Fibroblast of lung (primary cell): ENCODE results near the gene CDH10.

ENCODE experiments used
- EZH2 ChIP-seq: IDR thresholded peaks from 2 replicates; pipeline ENCODE4 v1.5.1; 2012; ENCODE audit warnings: low read length, control low read depth, mild to moderate bottlenecking; ENCODE audit errors: missing control alignments
- TF ChIP-seq, protein P1 (sequence below), 2 donors: IDR thresholded peaks in 1 of 2; conservative IDR thresholded peaks in 1 of 2; 1 replicate in 1 of 2; 2 replicates in 1 of 2; pipeline ENCODE4 v1.5.1; 2011 to 2012; ENCODE audit warnings: low read length in 2 of 2, control low read depth in 1 of 2, inconsistent platforms in 1 of 2, low read depth in 1 of 2, mild to moderate bottlenecking in 1 of 2

DNA sequence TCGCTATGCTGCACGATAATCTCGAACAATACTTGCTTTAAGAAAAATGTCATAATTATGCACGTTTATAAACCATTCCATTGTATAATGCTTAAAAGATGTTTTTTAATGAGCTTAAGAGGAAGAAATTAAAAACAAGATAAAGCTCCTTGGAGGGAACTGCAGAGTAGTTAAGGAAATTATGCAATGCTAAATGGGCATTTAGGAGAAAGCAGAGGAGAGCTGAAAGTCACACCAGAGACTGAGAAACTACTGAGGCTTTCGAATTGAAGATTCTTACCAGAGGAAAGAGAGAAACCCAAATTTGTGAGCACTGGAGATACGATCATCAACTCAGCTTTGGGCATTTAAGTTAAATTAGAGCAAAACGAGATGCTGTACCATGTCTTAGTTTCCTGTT, 119.4 kb downstream of the CDH10 start:
- TF ChIP-seq, protein P1, sequence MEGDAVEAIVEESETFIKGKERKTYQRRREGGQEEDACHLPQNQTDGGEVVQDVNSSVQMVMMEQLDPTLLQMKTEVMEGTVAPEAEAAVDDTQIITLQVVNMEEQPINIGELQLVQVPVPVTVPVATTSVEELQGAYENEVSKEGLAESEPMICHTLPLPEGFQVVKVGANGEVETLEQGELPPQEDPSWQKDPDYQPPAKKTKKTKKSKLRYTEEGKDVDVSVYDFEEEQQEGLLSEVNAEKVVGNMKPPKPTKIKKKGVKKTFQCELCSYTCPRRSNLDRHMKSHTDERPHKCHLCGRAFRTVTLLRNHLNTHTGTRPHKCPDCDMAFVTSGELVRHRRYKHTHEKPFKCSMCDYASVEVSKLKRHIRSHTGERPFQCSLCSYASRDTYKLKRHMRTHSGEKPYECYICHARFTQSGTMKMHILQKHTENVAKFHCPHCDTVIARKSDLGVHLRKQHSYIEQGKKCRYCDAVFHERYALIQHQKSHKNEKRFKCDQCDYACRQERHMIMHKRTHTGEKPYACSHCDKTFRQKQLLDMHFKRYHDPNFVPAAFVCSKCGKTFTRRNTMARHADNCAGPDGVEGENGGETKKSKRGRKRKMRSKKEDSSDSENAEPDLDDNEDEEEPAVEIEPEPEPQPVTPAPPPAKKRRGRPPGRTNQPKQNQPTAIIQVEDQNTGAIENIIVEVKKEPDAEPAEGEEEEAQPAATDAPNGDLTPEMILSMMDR (conservative IDR thresholded peaks at IDR 0.05 in 1 of 2, IDR thresholded peaks at IDR 0.05 in 1 of 2; ENCODE audit: low read depth in 1 of 2, low read length in 2 of 2): no peak
- TF ChIP-seq EZH2: no peak
